Epidermal melanocyte (primary cell): ENCODE data around the gene INIP.
"Not testable (repeated sequence)": the region's sequence is repeated elsewhere in the genome, so short reads cannot be mapped to it uniquely, and the experiment has no call there.

Experiments used
- DNase-seq: peaks from one replicate; pipeline ENCODE4 v3.0.0; 2011; ENCODE audit warnings: low spot score; ENCODE audit not compliant: insufficient read length

INIP gene

DNA sequence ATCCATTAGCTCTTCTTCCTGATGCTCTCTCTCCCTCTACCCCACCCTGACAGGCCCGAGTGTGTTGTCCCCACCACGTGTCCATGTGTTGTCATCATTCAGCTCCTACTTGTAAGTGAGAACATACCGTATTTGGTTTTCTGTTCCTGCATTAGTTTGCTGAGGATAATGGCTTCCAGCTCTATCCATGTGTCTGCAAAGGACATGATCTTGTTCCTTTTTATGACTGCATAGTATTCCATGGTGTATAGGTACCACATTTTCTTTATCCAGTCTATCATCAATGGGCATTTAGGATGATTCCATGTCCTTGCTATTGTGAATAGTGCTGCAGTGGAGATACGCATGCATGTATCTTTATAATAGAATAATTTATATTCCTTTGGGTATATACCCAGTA lies 44.7 kb downstream of the INIP start:
- not testable (repeated sequence) for DNase-seq

DNA sequence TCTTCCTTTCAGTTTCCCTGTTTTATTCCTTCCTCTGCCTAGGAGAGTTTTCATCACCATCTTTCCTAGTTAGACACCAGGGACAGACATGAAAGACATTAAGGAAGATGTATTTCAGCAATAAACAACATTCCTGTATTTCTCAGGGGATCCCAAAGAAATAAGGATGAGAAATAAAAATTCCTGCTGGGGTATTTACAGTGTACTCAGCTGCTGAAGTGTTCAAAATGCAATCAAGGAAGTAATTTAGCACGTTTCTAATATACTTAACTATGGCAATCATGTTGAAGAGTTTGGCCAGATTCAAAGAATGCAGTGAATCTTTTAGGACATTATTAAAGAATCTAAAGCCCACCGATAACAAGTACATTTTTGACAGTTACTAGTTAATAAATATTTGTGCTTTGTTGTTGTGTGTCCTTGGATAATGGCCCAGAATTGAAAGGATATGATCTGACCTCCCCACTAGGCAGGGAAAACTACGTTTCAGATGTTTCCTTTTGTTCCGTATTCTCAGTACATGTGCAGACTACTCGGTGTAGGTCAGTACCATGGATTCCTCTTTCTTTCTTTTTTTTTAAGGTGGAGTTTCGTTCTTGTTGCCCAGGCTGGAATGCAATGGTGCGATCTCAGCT lies 46.8 kb downstream of the INIP start:
- DNase-seq = no peak

DNA sequence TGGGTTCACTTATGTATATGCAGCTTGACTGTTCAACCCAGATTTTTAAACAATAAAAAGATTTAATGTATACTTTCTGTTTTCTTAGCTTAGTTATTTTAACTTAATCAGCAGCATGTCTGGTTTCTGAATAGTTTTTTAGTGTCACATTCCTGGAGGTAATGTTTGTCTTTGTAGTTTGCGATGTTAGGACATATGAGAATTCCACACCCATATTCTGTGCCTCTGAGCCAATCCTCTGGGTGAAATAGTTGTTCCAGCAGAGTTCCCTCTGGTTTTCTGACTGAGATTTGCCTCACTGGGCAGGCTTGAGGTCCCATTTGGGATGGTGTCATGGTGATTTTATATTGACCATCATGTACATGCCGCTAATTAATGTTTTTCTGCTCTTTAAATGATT lies 48.6 kb downstream of the INIP start:
- no peak for DNase-seq

DNA sequence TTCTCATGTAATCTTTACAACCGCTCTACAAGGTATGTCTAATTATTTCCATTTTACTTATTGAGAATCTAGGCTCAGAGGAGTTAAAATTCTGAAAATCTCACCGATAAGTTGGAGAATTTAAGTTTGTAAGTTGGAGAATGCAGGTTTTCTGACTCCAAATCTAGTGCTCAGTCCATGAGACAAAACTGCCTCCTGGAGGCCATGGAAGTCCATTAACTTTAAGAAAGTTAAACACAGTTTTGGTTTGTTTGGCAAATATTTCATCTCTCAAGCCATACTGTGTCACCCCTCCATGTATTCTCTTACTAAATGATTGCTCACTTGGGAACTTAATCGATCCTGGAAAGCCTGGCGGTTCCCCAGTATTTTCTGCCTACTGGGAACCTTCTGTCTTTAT lies 52.6 kb downstream of the INIP start:
- no peak for DNase-seq

DNA sequence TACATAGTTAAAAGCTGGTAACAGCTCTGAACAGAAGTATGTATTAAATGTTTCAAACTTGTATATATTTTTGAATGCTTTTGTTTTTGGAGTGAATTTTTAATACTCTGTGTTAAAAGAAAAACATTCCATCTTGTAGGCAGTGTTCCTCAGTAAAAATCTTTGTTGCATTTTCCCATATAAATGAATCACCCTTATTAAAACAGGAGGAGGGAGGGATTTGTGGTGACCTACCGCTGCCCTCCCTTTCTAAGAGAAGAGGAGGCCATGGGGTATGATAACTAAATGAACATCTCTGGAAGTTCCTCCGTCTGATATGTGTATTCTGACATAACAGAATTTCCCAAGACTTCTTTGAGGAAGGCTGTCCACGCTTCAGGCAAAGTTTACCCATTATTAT lies 53.4 kb downstream of the INIP start:
- no peak for DNase-seq

DNA sequence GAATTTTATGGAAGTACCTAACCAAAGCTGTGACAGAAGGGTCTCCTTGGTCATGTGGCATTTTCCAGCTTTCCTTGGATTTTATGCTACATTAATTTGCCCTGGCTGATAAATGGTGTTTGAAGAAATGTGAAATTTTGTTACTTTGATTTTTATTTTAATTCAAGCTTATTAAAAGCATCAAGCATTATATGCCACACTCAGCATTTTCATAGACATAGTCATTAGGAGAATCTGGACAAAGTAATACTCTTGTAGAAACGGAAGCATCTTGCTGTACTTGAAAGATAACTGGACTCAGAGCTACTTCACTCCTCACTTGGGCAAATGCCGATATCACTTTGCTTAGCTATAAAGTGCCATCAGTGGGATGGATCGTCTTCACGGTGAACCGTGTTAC lies 54.2 kb downstream of the INIP start:
- no peak for DNase-seq

DNA sequence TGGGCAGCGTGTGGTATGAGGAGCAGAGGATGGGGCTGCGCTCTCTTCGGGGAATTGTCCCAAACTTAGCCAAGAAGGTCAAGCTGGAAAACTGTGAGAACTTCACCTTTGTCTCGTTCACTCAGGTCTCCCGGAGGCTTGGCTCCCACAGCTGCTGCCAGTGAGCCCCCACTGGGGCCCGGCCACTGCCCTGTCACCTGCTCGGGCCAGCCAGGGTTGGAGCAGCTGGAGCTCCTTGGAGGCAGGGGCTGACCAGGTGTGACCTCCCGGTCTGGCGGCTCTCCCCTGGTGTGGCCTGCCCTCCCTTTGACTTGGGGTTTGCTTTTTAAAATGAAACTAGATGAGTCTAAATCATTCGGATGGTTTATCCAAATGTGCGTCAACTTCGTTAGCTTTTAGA lies 58.0 kb downstream of the INIP start:
- DNase-seq = no peak

DNA sequence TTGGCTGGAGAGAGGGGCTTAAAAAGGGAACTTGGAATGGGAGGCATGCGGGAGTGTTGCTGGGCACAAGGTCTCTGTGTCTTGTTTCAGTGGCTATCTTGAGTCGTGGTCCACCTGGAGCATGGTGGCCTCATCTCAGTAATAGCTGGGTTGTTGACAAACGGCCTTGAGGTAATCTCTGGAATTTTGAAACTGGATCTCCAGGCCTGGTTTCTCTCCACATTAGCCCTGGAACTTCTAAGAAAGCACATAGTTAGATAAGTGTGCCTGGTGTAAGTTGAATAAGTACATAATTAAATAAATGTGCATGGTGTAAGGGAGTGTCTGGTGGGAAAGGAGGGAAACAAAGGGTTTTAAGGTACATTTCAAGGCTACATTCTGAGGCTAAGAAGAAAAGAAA lies 62.2 kb downstream of the INIP start:
- no peak for DNase-seq

DNA sequence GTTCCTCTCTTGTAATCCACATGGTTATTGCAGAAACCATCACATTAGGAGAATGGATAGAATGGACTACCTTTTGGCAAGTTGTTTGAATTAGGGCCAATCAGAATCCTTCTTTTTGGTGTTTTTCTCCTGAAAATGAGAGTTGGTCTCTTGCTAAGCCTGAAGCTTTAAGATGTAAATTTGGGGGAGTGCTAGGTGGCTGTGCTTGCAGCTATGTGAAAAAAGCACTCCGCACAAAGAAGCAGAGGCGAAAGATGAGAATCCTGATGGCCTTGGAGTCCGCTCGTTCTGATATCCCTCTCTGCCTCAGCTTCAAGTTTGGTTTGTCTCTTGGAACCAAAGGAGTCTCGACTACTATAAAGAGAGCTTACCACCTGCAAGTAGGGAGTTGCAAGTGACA lies 63.6 kb downstream of the INIP start:
- DNase-seq = no peak

DNA sequence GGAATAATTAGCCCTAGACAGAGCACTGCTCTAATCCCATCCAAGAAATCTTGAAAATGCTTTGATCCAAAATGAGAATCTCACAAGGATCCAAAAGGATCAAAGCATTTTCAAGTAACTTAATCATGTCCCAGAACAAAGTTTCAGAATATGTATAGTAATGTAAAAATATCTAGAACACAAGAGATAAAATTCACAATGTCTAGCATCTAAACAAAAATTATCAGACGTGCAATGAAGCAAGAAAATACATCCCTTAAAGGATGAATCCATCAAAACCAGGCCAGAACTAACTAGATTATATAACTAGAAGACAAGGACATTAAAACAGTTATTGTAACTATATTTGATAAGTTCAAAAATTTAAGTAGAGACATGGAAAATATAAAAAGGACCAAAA lies 69.3 kb downstream of the INIP start:
- DNase-seq = no peak

DNA sequence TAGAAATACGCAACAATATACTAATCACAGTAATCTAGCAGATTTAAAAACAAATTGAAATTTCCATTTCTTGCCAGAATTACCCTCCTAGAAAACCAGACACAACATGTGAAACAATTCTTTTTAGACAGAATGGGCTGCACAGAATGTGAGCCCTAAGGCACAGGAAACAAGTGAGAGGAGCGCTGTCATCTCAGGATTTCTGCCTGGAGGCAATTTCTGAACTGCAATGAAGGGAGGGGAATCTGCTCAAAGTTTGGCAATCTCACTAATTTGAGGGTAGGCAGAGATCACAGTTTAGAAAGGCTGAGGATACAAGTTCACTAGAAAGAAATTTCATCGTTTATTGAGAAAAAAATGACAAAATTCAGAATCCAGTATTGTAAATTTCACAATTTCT lies 70.3 kb downstream of the INIP start:
- DNase-seq = no peak

DNA sequence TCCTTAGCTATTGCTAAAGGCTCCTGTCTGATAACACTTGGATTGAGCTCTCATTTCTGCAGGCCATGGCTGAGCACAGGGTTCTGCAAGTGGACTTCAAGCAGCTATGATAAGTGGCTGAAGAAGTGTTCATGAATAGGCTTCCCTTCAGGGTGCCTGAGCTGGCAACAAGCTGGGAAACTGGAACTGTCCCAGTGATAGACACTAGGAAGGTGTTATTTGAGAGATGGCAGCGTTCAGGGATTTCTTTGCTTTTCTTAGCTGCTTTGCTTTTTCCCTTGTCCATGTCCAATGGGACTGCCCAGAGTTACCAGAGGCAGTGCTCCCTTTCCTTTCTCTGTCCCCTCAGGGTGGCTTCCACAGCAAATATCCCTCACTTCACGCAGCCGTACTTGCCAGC lies 75.8 kb downstream of the INIP start:
- no peak for DNase-seq

DNA sequence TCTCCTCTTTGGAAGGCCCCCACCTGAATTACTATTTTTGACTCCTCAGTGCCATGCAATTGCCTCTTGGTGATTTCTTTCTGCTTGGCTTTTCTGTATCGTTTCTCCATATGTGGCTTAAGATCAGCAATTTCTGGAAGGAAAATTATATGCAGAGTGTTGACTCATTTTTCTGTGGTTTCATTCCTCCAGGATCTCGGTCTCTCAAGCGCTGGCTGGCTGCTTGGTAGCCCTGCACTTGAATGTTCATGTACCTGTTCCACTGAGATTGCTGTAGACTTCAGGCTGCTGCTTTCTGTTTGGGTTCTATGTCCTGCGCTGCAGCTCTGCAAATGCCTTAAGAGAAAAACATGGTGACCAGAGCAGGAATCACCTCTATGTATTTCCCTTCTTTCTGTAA lies 77.6 kb downstream of the INIP start:
- no peak for DNase-seq
